ENCODE data around the gene SEC23A.

DNA sequence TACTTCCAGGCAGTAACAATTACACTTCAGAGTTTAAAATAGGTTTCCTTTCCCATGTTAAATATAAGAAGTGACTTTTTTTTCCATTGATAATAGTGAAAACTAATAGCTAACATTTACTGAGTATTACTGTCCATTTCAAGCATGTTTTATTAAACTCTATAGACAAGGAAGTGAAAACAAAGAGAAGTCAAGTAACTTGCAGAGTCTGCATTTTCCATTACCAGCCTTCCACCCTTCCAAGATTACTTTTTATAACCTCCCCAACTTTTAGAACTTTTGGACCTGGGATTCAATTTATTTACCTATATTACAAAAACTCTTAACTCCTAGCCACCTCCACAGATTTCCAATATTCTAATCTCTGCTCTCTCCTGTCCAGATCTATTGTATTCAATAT lies 67.7 kb downstream of the SEC23A start:
- TF ChIP-seq, protein P1, sequence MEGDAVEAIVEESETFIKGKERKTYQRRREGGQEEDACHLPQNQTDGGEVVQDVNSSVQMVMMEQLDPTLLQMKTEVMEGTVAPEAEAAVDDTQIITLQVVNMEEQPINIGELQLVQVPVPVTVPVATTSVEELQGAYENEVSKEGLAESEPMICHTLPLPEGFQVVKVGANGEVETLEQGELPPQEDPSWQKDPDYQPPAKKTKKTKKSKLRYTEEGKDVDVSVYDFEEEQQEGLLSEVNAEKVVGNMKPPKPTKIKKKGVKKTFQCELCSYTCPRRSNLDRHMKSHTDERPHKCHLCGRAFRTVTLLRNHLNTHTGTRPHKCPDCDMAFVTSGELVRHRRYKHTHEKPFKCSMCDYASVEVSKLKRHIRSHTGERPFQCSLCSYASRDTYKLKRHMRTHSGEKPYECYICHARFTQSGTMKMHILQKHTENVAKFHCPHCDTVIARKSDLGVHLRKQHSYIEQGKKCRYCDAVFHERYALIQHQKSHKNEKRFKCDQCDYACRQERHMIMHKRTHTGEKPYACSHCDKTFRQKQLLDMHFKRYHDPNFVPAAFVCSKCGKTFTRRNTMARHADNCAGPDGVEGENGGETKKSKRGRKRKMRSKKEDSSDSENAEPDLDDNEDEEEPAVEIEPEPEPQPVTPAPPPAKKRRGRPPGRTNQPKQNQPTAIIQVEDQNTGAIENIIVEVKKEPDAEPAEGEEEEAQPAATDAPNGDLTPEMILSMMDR (IDR thresholded peaks at IDR 0.05; ENCODE audit: low read depth, low read length) = no peak
- no peak for TF ChIP-seq EZH2phosphoT487 (IDR thresholded peaks at IDR 0.05; ENCODE audit: low read depth)
